ENCODE results near the gene FAXDC2. TPM values are rescaled to one million over a fixed set of nuclear protein-coding genes. Genes with fewer than 3 reads are reported as not detected.

The FAXDC2 gene
- total and polyA plus RNA-seq, 2 of the 8 experiments (the other 6 are each of a cell fraction or from before 2014, with no cell fraction given): 3.7 to 5.9 TPM

- TF ChIP-seq TAF1 (IDR thresholded peaks at IDR 0.05; ENCODE audit: low read depth, low read length) (no peak), JUN (IDR thresholded peaks at IDR 0.05; ENCODE audit: low read depth, low read length) (no peak), CREB1 (IDR thresholded peaks at IDR 0.05) (no peak)
- no peak overlapping the region for H2BK120ac ChIP-seq (replicated peaks; ENCODE audit: low read depth, low read length)
- H4K5ac ChIP-seq (ENCODE audit: insufficient read length, low read depth, low read length): no peak overlapping the region
- H3K36me3 ChIP-seq (ENCODE audit: control insufficient read depth in 2 of 4, insufficient read depth in 4 of 4, low read length in 3 of 4): peaks cover 0 to 7% (median 0%) of the 10 kb centered on the region in 4 experiments; a peak in 1 of 8 replicates
- 92% methylated on average over 2 of the region's 2 CpGs; no CpG with 5 or more reads in 1 of the 2 experiments for WGBS, 2 experiments (ENCODE audit: extremely low coverage in 1 of 2, insufficient coverage in 1 of 2, insufficient read length in 1 of 2, insufficient replicate concordance in 2 of 2, low coverage in 1 of 2, low lambda C conversion rate in 2 of 2, missing lambda C conversion rate in 1 of 2)
- H3K9me3 ChIP-seq (ENCODE audit: insufficient read depth in 2 of 2, low read depth in 1 of 2, low read length in 1 of 2): no peaks in the 10 kb centered on the region
- H3K23me2 ChIP-seq (ENCODE audit: low read depth, low read length): no peaks in the 10 kb centered on the region
- no peak overlapping the region for H2AK5ac ChIP-seq (ENCODE audit: low read depth, low read length)
- H3K4me3 ChIP-seq (ENCODE audit: extremely low read depth in 1 of 4, insufficient read depth in 2 of 4, low read depth in 3 of 4, low read length in 4 of 4): no peak overlapping the region
- peaks cover 58 to 61% of the 10 kb centered on the region in 2 experiments for H4K20me1 ChIP-seq (replicated peaks in 1 of 2; ENCODE audit: control insufficient read depth in 1 of 2, insufficient read depth in 2 of 2, low read length in 2 of 2)
- no peak overlapping the region for H3K4ac ChIP-seq (replicated peaks; ENCODE audit: insufficient read length, low read depth, low read length)
- H3K23ac ChIP-seq (ENCODE audit: insufficient read length): no peak overlapping the region
- H2AFZ ChIP-seq (ENCODE audit: low read length): no peak overlapping the region
- no peak overlapping the region for H3K14ac ChIP-seq (ENCODE audit: insufficient read length)
- no peak overlapping the region for H4K91ac ChIP-seq (replicated peaks; ENCODE audit: insufficient read length, low read length)
- H2BK5ac ChIP-seq (ENCODE audit: low read depth, low read length): no peak overlapping the region
- no peak overlapping the region for H2BK12ac ChIP-seq (ENCODE audit: low read depth, low read length)
- H2BK15ac ChIP-seq (ENCODE audit: low read length): no peak overlapping the region
- H3K18ac ChIP-seq (ENCODE audit: extremely low read depth, low read length): no peak overlapping the region
- H3K79me2 ChIP-seq (ENCODE audit: control insufficient read depth in 1 of 2, insufficient read depth in 2 of 2, low read length in 2 of 2): peaks cover 83 to 100% of the 10 kb centered on the region in 2 experiments
- no peak overlapping the region for H4K8ac ChIP-seq (ENCODE audit: extremely low read depth, insufficient read depth, low read length)
- no peaks in the 10 kb centered on the region for H3K27me3 ChIP-seq (replicated peaks in 1 of 4; ENCODE audit: control insufficient read depth in 3 of 4, extremely low read depth in 1 of 4, insufficient read depth in 3 of 4, low read length in 3 of 4)
- DNase-seq (ENCODE audit: low read depth in 1 of 2, low spot score in 2 of 2) (no peak), FAIRE-seq (no peak)
- H3K4me1 ChIP-seq (replicated peaks in 1 of 4; ENCODE audit: control insufficient read depth in 3 of 4, insufficient read depth in 4 of 4, low read length in 3 of 4): peaks cover 12 to 39% (median 30%) of the 10 kb centered on the region in 4 experiments
- no peak overlapping the region for H3K4me2 ChIP-seq (ENCODE audit: insufficient read depth in 1 of 2, low read depth in 2 of 2, low read length in 2 of 2)
- peaks cover 32% of the 10 kb centered on the region for H3K79me1 ChIP-seq (ENCODE audit: low read depth, low read length)
- ChIA-PET CTCF (ENCODE audit: partially characterized antibody) (interaction anchor here (1.2 to 1.9 kb wide), 5 partner anchors 10 to 131 kb away, joined by 3 to 12 read pairs (median 5); no protein-coding TSS in a partner anchor), POLR2A (ENCODE audit: partially characterized antibody) (interaction anchor here (0.6 to 20.6 kb wide), 6 partner anchors 9 to 121 kb away, joined by 3 to 307 read pairs (median 5); no protein-coding TSS in a partner anchor)
- H3K9ac ChIP-seq (replicated peaks in 1 of 4; ENCODE audit: extremely low read depth in 1 of 4, low read depth in 3 of 4, low read length in 3 of 4): no peak overlapping the region
- H3K27ac ChIP-seq (ENCODE audit: low read depth, low read length): no peak overlapping the region
- H2BK20ac ChIP-seq (ENCODE audit: low read length): no peak overlapping the region
- H3K56ac ChIP-seq (replicated peaks; ENCODE audit: insufficient read length, low read depth, low read length): no peak overlapping the region
Observed at GRCh38 chr5:154778534-154778933, 71.9 kb downstream of the FAXDC2 start.
